Activated T-helper 17 cell treated with anti-CD3 and anti-CD28 coated beads, Interleukin-2, amount 50 U/mL, for 72 hours (primary cell): ENCODE results near the gene CDX1. TPM values are rescaled to one million over a fixed set of nuclear protein-coding genes. Genes with fewer than 3 reads are reported as not detected.
"Not testable (repeated sequence)": the region's sequence is repeated elsewhere in the genome, so short reads cannot be mapped to it uniquely, and the experiment has no call there.

Source experiments
- ATAC-seq: fragments of 150-1000 bp; cut with Tn5 transposase; replicated peaks from 2 replicates; pipeline ENCODE4 v1.10.0; 2021; ENCODE audit warnings: mild to moderate bottlenecking, moderate library complexity
- H3K27ac Mint-ChIP-seq: one replicate; pipeline ENCODE4 v1.8.0; 2022; ENCODE audit warnings: mixed read lengths
- H3K27me3 Mint-ChIP-seq: one replicate; pipeline ENCODE4 v1.8.0; 2022; ENCODE audit warnings: mixed read lengths
- H3K36me3 Mint-ChIP-seq: one replicate; pipeline ENCODE4 v1.8.0; 2022; ENCODE audit warnings: low read depth, mild to moderate bottlenecking, mixed read lengths
- H3K4me1 Mint-ChIP-seq: one replicate; pipeline ENCODE4 v1.8.0; 2022; ENCODE audit warnings: mixed read lengths
- H3K4me3 Mint-ChIP-seq: one replicate; pipeline ENCODE4 v1.8.0; 2022; ENCODE audit warnings: mild to moderate bottlenecking, mixed read lengths
- H3K9me3 Mint-ChIP-seq: one replicate; pipeline ENCODE4 v1.8.0; 2022; ENCODE audit warnings: mixed read lengths
- total RNA-seq, 2 donors: library from RNA; stranded (reverse); gene quantifications; one replicate each; pipeline ENCODE4 v1.2.3, GENCODE V29; 2022

Gene CDX1
- total RNA-seq, 2 donors from 2014 or later = not detected

DNA sequence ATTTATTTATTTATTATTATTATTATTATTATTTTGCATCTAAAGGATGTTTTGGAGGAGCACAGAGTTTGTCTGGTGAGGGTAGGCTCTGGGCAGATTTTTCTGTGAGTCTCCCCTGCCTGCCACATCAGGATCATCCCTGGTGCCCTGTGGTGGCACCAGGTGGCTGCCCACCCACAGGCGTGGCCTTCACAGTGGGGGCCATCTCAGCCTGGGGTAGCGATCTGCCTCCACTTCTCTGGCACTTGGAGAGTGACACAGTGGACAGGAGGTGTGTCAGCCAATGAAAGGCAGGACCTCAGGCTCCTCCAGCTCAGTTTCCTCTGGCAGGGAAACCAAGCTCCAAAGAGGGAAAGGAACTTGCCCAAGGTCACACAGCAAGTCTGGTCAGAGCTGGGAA is 53.3 kb downstream of the CDX1 start:
- Mint-ChIP-seq H3K4me1 (no peaks in the 10 kb centered on the region), H3K4me3 (no peak overlapping the region), H3K27me3 (peaks cover 4% of the 10 kb centered on the region), H3K36me3 (no peaks in the 10 kb centered on the region), H3K27ac (no peak overlapping the region), H3K9me3 (no peaks in the 10 kb centered on the region)
- ATAC-seq = no peak

GRCh38 chr5:150221471-150221870 is 54.9 kb downstream of the CDX1 start:
- Mint-ChIP-seq H3K4me3 (no peak overlapping the region), H3K27me3 (peaks cover 4% of the 10 kb centered on the region), H3K4me1 (no peaks in the 10 kb centered on the region), H3K9me3 (no peaks in the 10 kb centered on the region), H3K27ac (no peak overlapping the region), H3K36me3 (no peaks in the 10 kb centered on the region)
- no peak for ATAC-seq

DNA sequence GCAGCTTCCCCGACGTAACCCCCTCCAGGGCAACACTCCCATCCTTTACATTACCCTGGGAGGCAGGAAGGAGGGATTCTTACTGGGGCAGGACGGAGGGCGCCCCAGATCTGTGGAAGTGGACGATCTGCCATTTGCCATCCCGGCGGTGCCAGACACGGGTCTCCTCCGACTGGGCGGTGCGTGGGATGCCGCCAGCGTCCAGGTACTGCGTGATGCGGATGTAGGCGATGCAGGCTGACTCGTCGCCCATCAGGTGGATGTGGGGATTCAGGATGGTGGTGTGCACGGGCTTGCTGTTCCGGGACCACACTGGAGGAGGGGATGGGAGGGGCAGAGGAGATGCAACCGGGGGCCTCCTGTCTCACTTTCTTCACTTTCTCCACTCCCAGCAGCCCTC is 56.3 kb downstream of the CDX1 start:
- H3K27ac Mint-ChIP-seq = no peak overlapping the region
- no peak for ATAC-seq
- H3K4me3 Mint-ChIP-seq = no peak overlapping the region
- no peaks in the 10 kb centered on the region for H3K36me3 Mint-ChIP-seq
- no peaks in the 10 kb centered on the region for H3K4me1 Mint-ChIP-seq
- no peaks in the 10 kb centered on the region for H3K9me3 Mint-ChIP-seq
- H3K27me3 Mint-ChIP-seq = no peaks in the 10 kb centered on the region

DNA sequence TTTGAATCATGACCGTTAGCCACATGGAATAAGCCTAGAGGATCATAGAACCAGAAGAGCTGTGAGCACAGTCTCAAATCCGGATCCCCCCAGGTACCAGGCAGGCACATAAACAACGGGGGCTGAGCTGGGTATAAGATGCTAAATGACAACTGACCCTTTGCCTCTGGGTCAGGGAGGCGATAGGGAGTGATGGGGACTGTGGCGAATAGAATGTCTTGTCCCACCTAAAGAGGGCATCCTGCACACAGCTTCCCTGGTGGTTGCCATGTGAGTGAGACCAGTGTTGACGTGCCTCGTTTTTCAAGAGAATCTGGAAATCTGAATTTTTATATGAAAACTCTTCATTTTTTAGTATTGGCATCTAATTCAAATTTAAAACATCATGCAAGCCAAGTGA is 56.9 kb downstream of the CDX1 start:
- ATAC-seq = no peak
- no peaks in the 10 kb centered on the region for H3K4me1 Mint-ChIP-seq
- no peak overlapping the region for H3K27ac Mint-ChIP-seq
- H3K4me3 Mint-ChIP-seq = no peak overlapping the region
- no peaks in the 10 kb centered on the region for H3K36me3 Mint-ChIP-seq
- H3K9me3 Mint-ChIP-seq = no peaks in the 10 kb centered on the region
- H3K27me3 Mint-ChIP-seq = no peaks in the 10 kb centered on the region

DNA sequence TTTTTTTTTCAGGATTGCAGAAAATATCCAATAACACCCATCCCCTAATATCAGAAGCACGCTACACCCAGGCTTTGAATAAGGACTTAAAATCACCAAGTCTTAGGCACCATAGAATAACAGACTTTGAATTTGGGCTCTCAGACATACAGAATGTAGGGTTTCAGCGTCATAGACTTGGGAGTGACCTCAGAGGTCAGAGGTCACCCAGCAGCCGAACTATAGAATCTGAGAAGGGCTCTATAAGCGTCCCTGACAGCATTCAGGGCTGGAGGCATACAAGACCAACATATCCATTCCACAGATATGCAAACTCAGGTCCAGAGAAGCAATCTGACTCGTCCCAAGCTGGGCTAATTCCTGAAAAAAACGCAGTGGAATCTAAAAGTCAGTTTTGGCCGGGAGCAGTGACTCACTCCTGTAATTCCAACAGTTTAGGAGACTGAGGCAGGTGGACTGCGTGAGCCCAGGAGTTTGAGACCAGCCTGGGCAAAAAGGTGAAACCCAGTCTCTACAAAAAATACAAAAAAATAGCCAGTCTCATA is 58.0 kb downstream of the CDX1 start:
- Mint-ChIP-seq H3K36me3 (no peaks in the 10 kb centered on the region), H3K27ac (no peak overlapping the region), H3K9me3 (no peaks in the 10 kb centered on the region), H3K4me3 (no peak overlapping the region), H3K27me3 (no peaks in the 10 kb centered on the region), H3K4me1 (no peaks in the 10 kb centered on the region)
- no peak for ATAC-seq

GRCh38 chr5:150227036-150227435 is 60.5 kb downstream of the CDX1 start:
- Mint-ChIP-seq H3K4me1 (no peaks in the 10 kb centered on the region), H3K36me3 (no peaks in the 10 kb centered on the region), H3K27me3 (no peaks in the 10 kb centered on the region), H3K4me3 (no peak overlapping the region), H3K27ac (no peak overlapping the region), H3K9me3 (no peaks in the 10 kb centered on the region)
- ATAC-seq = no peak

DNA sequence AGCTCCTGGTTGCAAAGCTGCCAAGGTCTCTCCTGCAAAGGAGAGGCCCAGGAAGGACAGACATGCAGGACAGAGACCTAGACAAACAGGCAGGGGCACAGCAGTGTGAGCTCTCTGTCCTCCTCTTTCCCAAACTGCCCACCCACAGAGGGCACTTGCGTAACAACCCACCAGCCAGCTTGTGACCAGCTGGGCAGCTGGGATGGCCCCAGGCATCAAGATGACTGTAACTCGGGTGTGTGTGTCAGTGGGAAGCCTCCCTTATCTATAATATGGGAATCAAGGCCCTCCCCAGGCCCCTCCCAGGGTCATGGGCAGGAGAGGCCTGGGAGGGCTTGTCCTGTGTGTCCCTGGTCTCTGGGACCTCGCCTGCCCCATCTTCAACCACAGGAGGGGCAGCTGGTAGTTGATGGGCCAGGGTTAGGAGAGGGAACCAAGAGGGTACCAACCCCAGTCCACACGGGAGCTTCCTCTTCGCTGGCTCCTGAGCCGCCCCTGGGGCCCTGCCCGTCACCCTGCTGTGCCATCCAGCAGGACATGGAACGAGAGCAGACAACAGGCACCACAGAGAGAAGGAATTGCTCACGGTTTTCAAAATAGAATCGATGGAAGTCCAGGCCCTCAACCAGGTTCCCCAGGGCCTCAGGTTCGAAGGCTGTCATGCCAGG is 61.2 kb downstream of the CDX1 start:
- Mint-ChIP-seq H3K36me3 (no peaks in the 10 kb centered on the region), H3K27me3 (no peaks in the 10 kb centered on the region), H3K9me3 (no peaks in the 10 kb centered on the region), H3K4me1 (no peaks in the 10 kb centered on the region), H3K27ac (no peak overlapping the region), H3K4me3 (no peak overlapping the region)
- ATAC-seq = no peak

GRCh38 chr5:150229571-150229970 is 63.0 kb downstream of the CDX1 start:
- ATAC-seq = no peak
- no peak overlapping the region for H3K4me3 Mint-ChIP-seq
- H3K36me3 Mint-ChIP-seq = no peaks in the 10 kb centered on the region
- no peaks in the 10 kb centered on the region for H3K4me1 Mint-ChIP-seq
- no peak overlapping the region for H3K27ac Mint-ChIP-seq
- no peaks in the 10 kb centered on the region for H3K27me3 Mint-ChIP-seq
- no peaks in the 10 kb centered on the region for H3K9me3 Mint-ChIP-seq

DNA sequence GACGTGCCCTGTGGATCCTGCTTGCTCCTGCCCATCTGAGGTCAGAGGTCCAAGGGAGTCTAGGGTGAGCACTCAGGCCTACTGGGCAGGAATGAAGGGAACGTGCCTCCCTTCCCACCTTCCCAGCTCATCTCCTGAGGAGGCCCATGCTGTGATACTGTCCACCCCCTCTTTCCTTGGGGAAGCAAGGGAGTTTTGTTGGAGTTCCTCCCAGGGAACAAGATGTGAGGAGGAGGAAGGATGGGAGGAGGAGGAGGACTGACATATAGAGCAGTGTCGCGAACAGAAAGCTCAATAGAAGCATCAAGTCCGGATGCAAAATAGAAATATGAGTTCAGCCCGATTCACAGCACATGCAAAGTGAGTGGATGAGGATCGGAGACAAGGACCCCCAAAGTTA is 64.3 kb downstream of the CDX1 start:
- no peak overlapping the region for H3K27ac Mint-ChIP-seq
- H3K27me3 Mint-ChIP-seq = no peaks in the 10 kb centered on the region
- H3K4me1 Mint-ChIP-seq = no peaks in the 10 kb centered on the region
- no peaks in the 10 kb centered on the region for H3K36me3 Mint-ChIP-seq
- no peaks in the 10 kb centered on the region for H3K9me3 Mint-ChIP-seq
- H3K4me3 Mint-ChIP-seq = no peak overlapping the region
- no peak for ATAC-seq

DNA sequence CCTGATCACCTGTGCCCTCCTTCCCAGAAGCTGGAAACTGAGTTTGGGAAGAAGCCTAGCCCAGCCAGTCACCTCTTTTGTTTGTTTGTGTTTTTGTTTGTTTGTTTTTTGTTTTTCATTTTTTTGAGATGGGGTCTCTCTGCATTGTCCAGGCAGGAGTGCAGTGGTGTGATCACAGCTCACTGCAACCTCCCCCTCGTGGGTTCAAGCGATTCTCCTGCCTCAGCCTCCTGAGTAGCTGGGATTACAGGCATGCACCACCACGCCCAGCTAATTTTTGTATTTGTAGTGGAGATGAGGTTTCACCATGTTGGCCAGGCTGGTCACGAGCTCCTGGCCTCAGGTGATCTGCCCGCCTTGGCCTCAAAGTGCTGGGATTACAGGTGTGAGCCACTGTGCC is 67.1 kb downstream of the CDX1 start:
- H3K27ac Mint-ChIP-seq, H3K27me3 Mint-ChIP-seq, ATAC-seq, H3K4me1 Mint-ChIP-seq, H3K4me3 Mint-ChIP-seq, H3K36me3 Mint-ChIP-seq, H3K9me3 Mint-ChIP-seq: not testable (repeated sequence)

Other genes starting within 250 kb of the CDX1 start
- not detected for gene PDE6A, start 222.0 kb upstream of the CDX1 start, total RNA-seq
- 1 to 10 TPM; 6.9 to 8.9 TPM for gene SLC26A2, start 206.0 kb upstream of the CDX1 start, total RNA-seq
- 1 to 10 TPM; 2.4 to 3.3 TPM for gene TIGD6, start 166.1 kb upstream of the CDX1 start, total RNA-seq
- gene HMGXB3, start 166.0 kb upstream of the CDX1 start, total RNA-seq = 10 to 100 TPM; 28.2 to 42.6 TPM
- 1 to 10 TPM in 1 of 2 donors, under 1 TPM in 1; 0.87 to 2.8 TPM for gene CSF1R, start 80.2 kb upstream of the CDX1 start, total RNA-seq
- gene PDGFRB, start 10.9 kb upstream of the CDX1 start, total RNA-seq = under 1 TPM; 0.26 to 0.76 TPM
- gene SLC6A7, start 23.3 kb downstream of the CDX1 start, total RNA-seq = not detected
- gene CAMK2A, start 123.0 kb downstream of the CDX1 start, total RNA-seq = not detected
- not detected for gene ARSI, start 136.1 kb downstream of the CDX1 start, total RNA-seq
- 100 to 1,000 TPM in 1 of 2 donors, 10 to 100 TPM in 1; 55.3 to 117 TPM for gene TCOF1, start 190.9 kb downstream of the CDX1 start, total RNA-seq
- gene CD74, start 246.1 kb downstream of the CDX1 start, total RNA-seq = 100 to 1,000 TPM; 265 to 629 TPM